ENCODE results near the gene OR10AD1.

GRCh38 chr12:48191096-48191495, 12.0 kb downstream of the OR10AD1 start:
- TF ChIP-seq CTCF (conservative IDR thresholded peaks at IDR 0.05) (no peak), ZFX (IDR thresholded peaks at IDR 0.05) (no peak)

Data from C4-2B (cell line).